Measurements from ENCODE around the gene MACC1. TPM values are rescaled to one million over a fixed set of nuclear protein-coding genes. Genes with fewer than 3 reads are reported as not detected.
"Not testable (repeated sequence)": the region's sequence is repeated elsewhere in the genome, so short reads cannot be mapped to it uniquely, and the experiment has no call there.

The MACC1 gene
- total RNA-seq, 1 donor from 2014 or later: 33.2 TPM

GRCh38 chr7:20122073-20122472 lies 95.1 kb downstream of the MACC1 start:
- no peak for DNase-seq (ENCODE audit: low read depth)
- no peak for TF ChIP-seq CTCF (conservative IDR thresholded peaks at IDR 0.05; ENCODE audit: low read depth, low read length)
- no peak overlapping the region for H3K4me3 ChIP-seq (ENCODE audit: low read depth, low read length)

GRCh38 chr7:20121404-20121803 lies 95.8 kb downstream of the MACC1 start:
- no peak for DNase-seq (ENCODE audit: low read depth)
- H3K4me3 ChIP-seq (ENCODE audit: low read depth, low read length): no peak overlapping the region
- TF ChIP-seq CTCF (conservative IDR thresholded peaks at IDR 0.05; ENCODE audit: low read depth, low read length): no peak

DNA sequence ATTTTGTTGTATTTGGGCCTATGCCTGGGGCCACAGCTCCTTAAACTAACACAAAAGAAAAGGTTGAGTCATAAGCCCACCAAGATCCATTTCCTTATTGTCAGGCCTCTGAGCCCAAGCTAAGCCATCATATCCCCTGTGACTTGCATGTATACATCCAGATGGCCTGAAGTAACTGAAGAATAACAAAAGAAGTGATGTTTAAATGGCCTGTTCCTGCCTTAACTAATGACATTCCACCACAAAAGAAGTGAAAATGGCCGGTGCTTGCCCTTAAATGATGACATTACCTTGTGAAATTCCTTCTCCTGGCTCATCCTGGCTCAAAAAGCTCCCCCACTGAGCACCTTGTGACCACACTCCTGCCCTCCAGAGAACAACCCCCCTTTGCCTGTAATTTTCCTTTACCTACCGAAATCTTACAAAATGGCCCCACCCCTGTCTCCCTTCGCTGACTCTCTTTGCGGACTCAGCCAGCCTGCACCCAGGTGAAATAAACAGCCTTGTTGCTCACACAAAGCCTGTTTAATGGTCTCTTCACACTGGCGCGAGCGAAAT lies 96.5 kb downstream of the MACC1 start:
- not testable (repeated sequence) for H3K4me3 ChIP-seq (ENCODE audit: low read depth, low read length); DNase-seq (ENCODE audit: low read depth)

- H3K4me3 ChIP-seq (ENCODE audit: low read depth, low read length): no peak overlapping the region
- TF ChIP-seq CTCF (conservative IDR thresholded peaks at IDR 0.05; ENCODE audit: low read depth, low read length): no peak
- no peak for DNase-seq (ENCODE audit: low read depth)
These were observed 100.3 kb downstream of the MACC1 start for GRCh38 chr7:20116869-20117268.

DNA sequence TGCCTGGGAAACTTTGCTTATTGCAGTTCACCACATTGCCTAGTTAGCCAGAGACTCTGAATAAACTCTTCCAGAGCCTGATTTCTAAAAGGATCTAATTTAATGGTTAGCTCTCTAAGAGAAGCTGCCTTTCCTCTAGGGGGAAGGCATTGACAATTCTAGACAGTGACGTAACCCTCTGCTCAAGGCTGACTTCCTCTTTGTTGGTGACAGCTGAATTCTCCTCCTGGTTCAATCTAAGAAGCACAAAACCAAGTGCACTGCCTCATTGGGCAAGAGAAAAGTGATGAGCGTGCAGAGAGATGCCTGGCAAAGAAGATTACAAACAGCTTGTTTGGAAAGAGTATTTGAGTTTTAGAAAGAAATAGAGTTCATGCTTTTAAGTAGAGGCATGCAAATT lies 102.7 kb downstream of the MACC1 start:
- no peak for DNase-seq (ENCODE audit: low read depth)
- TF ChIP-seq CTCF (conservative IDR thresholded peaks at IDR 0.05; ENCODE audit: low read depth, low read length): no peak
- H3K4me3 ChIP-seq (ENCODE audit: low read depth, low read length): no peak overlapping the region

- DNase-seq (ENCODE audit: low read depth): no peak
- TF ChIP-seq CTCF (conservative IDR thresholded peaks at IDR 0.05; ENCODE audit: low read depth, low read length): no peak
- H3K4me3 ChIP-seq (ENCODE audit: low read depth, low read length): no peak overlapping the region
These were observed 103.7 kb downstream of the MACC1 start for GRCh38 chr7:20113427-20114027.

- H3K4me3 ChIP-seq (ENCODE audit: low read depth, low read length): no peak overlapping the region
- TF ChIP-seq CTCF (conservative IDR thresholded peaks at IDR 0.05; ENCODE audit: low read depth, low read length): no peak
- no peak for DNase-seq (ENCODE audit: low read depth)
These were observed 104.5 kb downstream of the MACC1 start for GRCh38 chr7:20112696-20113095.

All from epithelial cell of proximal tubule (primary cell).